B cell (primary cell): ENCODE data around the gene CPA5. TPM values are rescaled to one million over a fixed set of nuclear protein-coding genes. Genes with fewer than 3 reads are reported as not detected.

Experiments used
- ATAC-seq: fragments of 200-7000 bp; cut with Tn5 transposase; one replicate; pipeline ENCODE4 v1.10.0; 2021; ENCODE audit warnings: low read depth, mild to moderate bottlenecking, moderate number of reproducible peaks, moderate library complexity
- CTCF ChIA-PET: fragments of 350-600 bp; sonication (Branson Sonifier 250); formaldehyde crosslinking; loops from one replicate; lab custom pipeline; 2021; ENCODE audit warnings: antibody characterized with exemption, inconsistent platforms; lab: Charles Lee
- POLR2A ChIA-PET: fragments of 350-600 bp; sonication (Branson Sonifier 250); formaldehyde crosslinking; loops from one replicate; lab custom pipeline; 2021; ENCODE audit warnings: antibody characterized with exemption; lab: Charles Lee
- DNase-seq: peaks from one replicate; pipeline ENCODE4 v3.0.0; 2013
- H2AFZ ChIP-seq: 2 replicates; pipeline ENCODE4 v1.6.1; 2012; ENCODE audit warnings: mild to moderate bottlenecking, low read depth, low read length; ENCODE audit not compliant: insufficient read depth, poor library complexity, severe bottlenecking
- H3K27ac ChIP-seq, 2 donors: 1 replicate in 1 of 2; 2 replicates in 1 of 2; pipeline ENCODE4 v1.5.1; 2012 to 2013; ENCODE audit warnings: low read length in 2 of 2, mild to moderate bottlenecking in 2 of 2, moderate library complexity in 1 of 2
- H3K27me3 ChIP-seq, 4 experiments: fragments of 200-600 bp in 1 of 4; sonication (generic) in 1 of 4; replicated peaks in 1 of 4; 1 replicate in 2 of 4; 2 replicates in 2 of 4; pipeline versions ENCODE4 v1.6.1 to v1.7.0; 2013 to 2016; ENCODE audit warnings: low read length in 3 of 4, mild to moderate bottlenecking in 2 of 4, mixed read lengths in 1 of 4, moderate library complexity in 1 of 4; ENCODE audit not compliant: insufficient read depth in 4 of 4, control insufficient read depth in 3 of 4; ENCODE audit errors: control extremely low read depth in 1 of 4
- H3K36me3 ChIP-seq, 2 experiments: replicated peaks in 1 of 2; 1 replicate in 1 of 2; 2 replicates in 1 of 2; pipeline versions ENCODE4 v1.6.1 to v1.7.1; 2013; ENCODE audit warnings: low read length in 1 of 2; ENCODE audit not compliant: insufficient read depth in 2 of 2, control insufficient read depth in 1 of 2; ENCODE audit errors: control extremely low read depth in 1 of 2, extremely low read depth in 1 of 2
- H3K4me1 ChIP-seq, 2 donors: fragments of 200-600 bp in 1 of 2; sonication (generic) in 1 of 2; 1 replicate in 1 of 2; 2 replicates in 1 of 2; pipeline versions ENCODE4 v1.5.1 to v1.6.1; 2013 to 2017; ENCODE audit warnings: low read length in 2 of 2; ENCODE audit not compliant: control insufficient read depth in 2 of 2, insufficient read depth in 2 of 2
- H3K4me2 ChIP-seq: replicated peaks from 2 replicates; pipeline ENCODE3; 2012; ENCODE audit warnings: mild to moderate bottlenecking, low read depth, low read length; ENCODE audit not compliant: poor library complexity, severe bottlenecking
- H3K4me3 ChIP-seq, 5 experiments: fragments of 200-600 bp in 1 of 5; sonication (generic) in 1 of 5; 1 replicate in 3 of 5; 2 replicates in 2 of 5; pipeline versions ENCODE4 v1.5.1 to v1.7.0; 2011 to 2016; ENCODE audit warnings: low read length in 4 of 5, mild to moderate bottlenecking in 4 of 5, low read depth in 2 of 5, control low read depth in 1 of 5, moderate library complexity in 1 of 5; ENCODE audit not compliant: insufficient read depth in 1 of 5; ENCODE audit errors: control extremely low read depth in 1 of 5, extremely low read depth in 1 of 5
- H3K79me2 ChIP-seq: fragments of 200-600 bp; sonication (generic); one replicate; pipeline ENCODE4 v1.6.0; 2016; ENCODE audit warnings: low read length; ENCODE audit not compliant: control insufficient read depth, insufficient read depth
- H3K9ac ChIP-seq: fragments of 200-600 bp; sonication (generic); 2 replicates; pipeline ENCODE4 v1.6.1; 2017; ENCODE audit warnings: mild to moderate bottlenecking, low read length, moderate library complexity
- H3K9me3 ChIP-seq, 3 donors: one replicate each; pipeline versions ENCODE4 v1.6.1 to v1.7.1; 2013; ENCODE audit warnings: low read length in 2 of 3; ENCODE audit not compliant: control insufficient read depth in 2 of 3, insufficient read depth in 1 of 3; ENCODE audit errors: control extremely low read depth in 1 of 3
- H4K20me1 ChIP-seq: 2 replicates; pipeline ENCODE4 v1.6.0; 2012; ENCODE audit warnings: mild to moderate bottlenecking, low read length; ENCODE audit not compliant: insufficient read depth, control insufficient read depth, poor library complexity, severe bottlenecking
- H3K27ac Mint-ChIP-seq: one replicate; pipeline ENCODE4 v1.8.0; 2021; ENCODE audit warnings: mixed read lengths
- H3K27me3 Mint-ChIP-seq: one replicate; pipeline ENCODE4 v1.8.0; 2021; ENCODE audit warnings: mixed read lengths
- H3K4me1 Mint-ChIP-seq: one replicate; pipeline ENCODE4 v1.8.0; 2021; ENCODE audit warnings: mixed read lengths
- H3K4me3 Mint-ChIP-seq: one replicate; pipeline ENCODE4 v1.8.0; 2021; ENCODE audit warnings: mixed read lengths
- H3K9me3 Mint-ChIP-seq: one replicate; pipeline ENCODE4 v1.8.0; 2022; ENCODE audit warnings: mixed read lengths; ENCODE audit not compliant: insufficient read depth
- EZH2 ChIP-seq: IDR thresholded peaks from 2 replicates; pipeline ENCODE4 v1.6.1; 2012; ENCODE audit warnings: borderline replicate concordance, low read depth, mild to moderate bottlenecking, moderate library complexity, low read length; ENCODE audit not compliant: insufficient read depth, poor library complexity, severe bottlenecking
- WGBS: methylation state at CpG from one replicate; pipeline ENCODE4 v1.1.5; 2013; ENCODE audit warnings: missing lambda C conversion rate; ENCODE audit not compliant: insufficient coverage; 5-methylcytosine and 5-hydroxymethylcytosine counted together
- intact Hi-C: fragments of 100-400 bp; cut with micrococcal nuclease; formaldehyde crosslinking; loops from one replicate; pipeline ENCODE4 v1.10.0; 2022
- polyA plus RNA-seq: library from polyadenylated mRNA; depleted of rRNA; stranded (reverse); fragments of >200 nt; gene quantifications from 2 replicates; pipeline ENCODE4 v1.2.3, GENCODE V29; 2012
- total RNA-seq, 2 donors: library from RNA; stranded (reverse); fragments of 120-200 nt in 1 of 2; gene quantifications; 1 replicate in 1 of 2; 2 replicates in 1 of 2; pipeline versions ENCODE4 v1.2.3 to v1.2.4, GENCODE V29; 2013 to 2022
- TF ChIP-seq, protein P1 (sequence below): fragments of 200-600 bp; IDR thresholded peaks from one replicate; pipeline ENCODE4 v1.8.0; 2022; ENCODE audit warnings: antibody characterized with exemption, mild to moderate bottlenecking

Gene CPA5
- total and polyA plus RNA-seq, 2 donors (not counting 1 experiment from before 2014, with no cell fraction given), result not detected

DNA sequence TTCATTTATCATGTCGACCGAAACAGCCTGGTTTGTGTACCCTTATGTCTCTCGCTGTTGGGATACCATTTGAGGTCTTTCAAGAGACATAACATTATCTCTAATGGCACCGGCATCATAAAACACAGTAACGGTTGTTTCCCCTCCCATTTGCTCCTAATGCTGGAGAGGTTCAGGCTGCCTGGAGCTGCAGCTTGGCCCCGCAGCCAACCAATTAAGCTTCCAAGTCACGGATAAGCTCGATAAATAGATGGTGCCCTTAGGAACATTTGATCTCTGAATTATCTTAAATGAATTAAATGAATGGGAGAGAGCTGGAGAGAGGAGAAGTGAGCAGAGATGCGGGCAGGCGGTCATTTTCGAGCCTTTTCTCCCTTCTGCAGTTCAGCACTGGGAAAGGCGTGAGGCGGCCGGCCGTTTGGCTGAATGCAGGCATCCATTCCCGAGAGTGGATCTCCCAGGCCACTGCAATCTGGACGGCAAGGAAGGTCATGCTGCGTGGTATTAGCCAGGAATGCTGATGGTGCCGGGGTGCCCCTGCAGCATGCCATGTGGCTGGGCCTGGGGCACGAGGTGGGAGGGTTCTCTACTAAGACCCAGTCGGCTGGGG is 39.1 kb upstream of the CPA5 start:
- H3K4me3 Mint-ChIP-seq, result no peak overlapping the region
- TF ChIP-seq, protein P1, sequence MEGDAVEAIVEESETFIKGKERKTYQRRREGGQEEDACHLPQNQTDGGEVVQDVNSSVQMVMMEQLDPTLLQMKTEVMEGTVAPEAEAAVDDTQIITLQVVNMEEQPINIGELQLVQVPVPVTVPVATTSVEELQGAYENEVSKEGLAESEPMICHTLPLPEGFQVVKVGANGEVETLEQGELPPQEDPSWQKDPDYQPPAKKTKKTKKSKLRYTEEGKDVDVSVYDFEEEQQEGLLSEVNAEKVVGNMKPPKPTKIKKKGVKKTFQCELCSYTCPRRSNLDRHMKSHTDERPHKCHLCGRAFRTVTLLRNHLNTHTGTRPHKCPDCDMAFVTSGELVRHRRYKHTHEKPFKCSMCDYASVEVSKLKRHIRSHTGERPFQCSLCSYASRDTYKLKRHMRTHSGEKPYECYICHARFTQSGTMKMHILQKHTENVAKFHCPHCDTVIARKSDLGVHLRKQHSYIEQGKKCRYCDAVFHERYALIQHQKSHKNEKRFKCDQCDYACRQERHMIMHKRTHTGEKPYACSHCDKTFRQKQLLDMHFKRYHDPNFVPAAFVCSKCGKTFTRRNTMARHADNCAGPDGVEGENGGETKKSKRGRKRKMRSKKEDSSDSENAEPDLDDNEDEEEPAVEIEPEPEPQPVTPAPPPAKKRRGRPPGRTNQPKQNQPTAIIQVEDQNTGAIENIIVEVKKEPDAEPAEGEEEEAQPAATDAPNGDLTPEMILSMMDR, result no peak
- Histone ChIP-seq H3K79me2 (no peaks in the 10 kb centered on the region), H3K4me1 (no peaks in the 10 kb centered on the region), H3K4me2 (no peak overlapping the region), H3K36me3 (no peaks in the 10 kb centered on the region), H3K9me3 (no peaks in the 10 kb centered on the region), H3K27ac (no peak overlapping the region), H3K27me3 (peaks cover 0 to 4% (median 0%) of the 10 kb centered on the region in 4 experiments), H3K9ac (no peak overlapping the region), H3K4me3 (no peak overlapping the region), H2AFZ (no peak overlapping the region), H4K20me1 (no peaks in the 10 kb centered on the region)
- H3K27ac Mint-ChIP-seq, result no peak overlapping the region
- intact Hi-C loops, result no loop called here
- POLR2A ChIA-PET, result no interaction called here
- no peak for DNase-seq
- ATAC-seq, result no peak
- H3K9me3 Mint-ChIP-seq, result no peaks in the 10 kb centered on the region
- CTCF ChIA-PET, result no interaction called here
- 92% methylated on average over 19 of the region's 21 CpGs for WGBS
- peaks cover 16% of the 10 kb centered on the region for H3K27me3 Mint-ChIP-seq
- no peaks in the 10 kb centered on the region for H3K4me1 Mint-ChIP-seq

DNA sequence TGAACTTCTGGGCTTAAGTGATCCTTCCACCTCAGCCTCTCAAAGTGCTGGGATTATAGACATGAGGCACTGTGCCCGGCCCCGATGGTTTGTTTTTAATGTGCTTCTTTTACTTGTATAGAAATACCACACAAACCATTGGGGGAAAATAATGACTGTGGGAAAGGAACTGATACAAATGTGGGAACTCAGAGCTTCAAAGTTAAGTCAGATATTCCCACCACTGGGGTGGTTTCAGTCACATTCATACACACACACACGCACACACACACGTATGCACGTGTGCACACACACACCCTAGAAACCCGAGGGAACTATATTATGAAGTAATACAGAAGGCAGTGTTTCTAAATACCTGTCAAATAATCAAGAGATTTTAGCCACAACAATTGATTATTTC is 34.6 kb upstream of the CPA5 start:
- peaks cover 8% of the 10 kb centered on the region for H3K27me3 Mint-ChIP-seq
- CTCF ChIA-PET, result no interaction called here
- Histone ChIP-seq H3K9ac (no peak overlapping the region), H4K20me1 (no peaks in the 10 kb centered on the region), H3K9me3 (no peaks in the 10 kb centered on the region), H3K36me3 (no peaks in the 10 kb centered on the region), H3K4me1 (no peaks in the 10 kb centered on the region), H3K27ac (no peak overlapping the region), H3K4me3 (no peak overlapping the region), H3K4me2 (no peak overlapping the region), H3K79me2 (no peaks in the 10 kb centered on the region), H3K27me3 (peaks cover 0 to 4% (median 0%) of the 10 kb centered on the region in 4 experiments), H2AFZ (no peak overlapping the region)
- POLR2A ChIA-PET, result no interaction called here
- intact Hi-C loops, result no loop called here
- no peak overlapping the region for H3K4me3 Mint-ChIP-seq
- H3K9me3 Mint-ChIP-seq, result no peaks in the 10 kb centered on the region
- DNase-seq (no peak), ATAC-seq (no peak)
- no peak for TF ChIP-seq EZH2
- TF ChIP-seq, protein P1, result no peak
- no peaks in the 10 kb centered on the region for H3K4me1 Mint-ChIP-seq
- WGBS, result no CpG with 5 or more reads among the region's 6 CpGs
- H3K27ac Mint-ChIP-seq, result no peak overlapping the region
